ENCODE results near the gene MYO10.

GRCh38 chr5:16885635-16886365, 50.3 kb downstream of the MYO10 start:
- no peak for TF ChIP-seq CTCF (IDR thresholded peaks at IDR 0.05; ENCODE audit: control extremely low read depth in 1 of 3, insufficient read depth in 1 of 3, low read depth in 1 of 3, low read length in 3 of 3)
- no peak for TF ChIP-seq GTF2F1 (IDR thresholded peaks at IDR 0.05; ENCODE audit: borderline replicate concordance, low read depth, low read length)
- TF ChIP-seq YY1 (IDR thresholded peaks at IDR 0.05; ENCODE audit: low read depth, low read length), result no peak
- no peak for TF ChIP-seq POLR2A (IDR thresholded peaks at IDR 0.05; ENCODE audit: control extremely low read depth in 1 of 2, low read depth in 2 of 2, low read length in 2 of 2)
- TF ChIP-seq SIN3A (conservative IDR thresholded peaks at IDR 0.05 in 1 of 2, IDR thresholded peaks at IDR 0.05 in 1 of 2; ENCODE audit: low read depth in 1 of 2, low read length in 2 of 2), result no peak
- TF ChIP-seq RNF2 (IDR thresholded peaks at IDR 0.05; ENCODE audit: borderline replicate concordance, low read depth, low read length, missing control alignments, poor library complexity, severe bottlenecking), result no peak
- no peak for TF ChIP-seq CHD1 (IDR thresholded peaks at IDR 0.05; ENCODE audit: low read depth, low read length)
- no peak for TF ChIP-seq SUZ12 (IDR thresholded peaks at IDR 0.05; ENCODE audit: low read length)
- no peak for TF ChIP-seq POLR2AphosphoS5 (IDR thresholded peaks at IDR 0.05; ENCODE audit: low read depth, low read length)
- TF ChIP-seq EP300 (IDR thresholded peaks at IDR 0.05; ENCODE audit: borderline replicate concordance in 1 of 2, low read depth in 2 of 2, low read length in 2 of 2), result no peak
